Stimulated activated CD8-positive, alpha-beta memory T cell treated with anti-CD3 and anti-CD28 coated beads, Interleukin-7, amount 100 ng/mL, for 48 hours (primary cell): ENCODE data around the gene DNAJC1.

Source experiments
- DNase-seq, 2 donors: peaks; one replicate each; pipeline ENCODE4 v3.0.0-alpha.2; 2020; ENCODE audit warnings: low read depth in 1 of 2; ENCODE audit errors: extremely low read depth in 1 of 2

The DNAJC1 gene

DNA sequence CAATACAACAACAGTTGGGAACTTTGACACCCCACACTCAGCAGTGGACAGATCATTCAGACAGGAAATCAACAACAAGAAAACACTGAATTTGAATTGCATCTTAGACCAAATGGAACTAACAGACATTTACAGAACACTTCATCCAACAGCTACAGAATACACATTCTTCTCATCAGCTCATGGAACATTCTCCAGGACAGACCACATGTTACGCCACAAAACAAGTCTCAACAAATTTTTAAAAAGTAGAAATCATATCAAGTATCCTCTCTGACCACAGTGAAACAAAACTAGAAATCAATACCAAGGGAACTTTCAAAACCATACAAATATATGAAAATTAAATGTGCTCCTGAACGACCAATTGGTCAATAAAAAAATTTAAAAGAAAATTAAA is 212.3 kb downstream of the DNAJC1 start:
- DNase-seq = no peak

DNA sequence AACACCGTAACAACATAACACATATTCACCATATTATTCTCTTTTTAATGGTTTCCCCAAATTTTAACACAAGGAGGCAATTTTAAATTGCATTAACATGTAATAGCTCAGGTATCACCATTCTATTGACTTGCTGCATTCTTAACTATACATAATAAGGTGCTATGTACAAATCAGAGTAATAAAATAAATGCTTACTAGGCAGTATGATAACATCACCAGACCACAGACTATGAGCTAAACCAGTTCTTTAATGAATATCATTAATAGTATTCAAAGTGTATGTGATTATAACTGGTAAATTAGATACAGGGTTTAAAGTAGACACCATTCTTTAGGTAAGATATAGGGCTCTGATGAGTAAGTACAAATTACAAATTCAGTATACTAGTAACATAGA is 226.6 kb downstream of the DNAJC1 start:
- DNase-seq = no peak

DNA sequence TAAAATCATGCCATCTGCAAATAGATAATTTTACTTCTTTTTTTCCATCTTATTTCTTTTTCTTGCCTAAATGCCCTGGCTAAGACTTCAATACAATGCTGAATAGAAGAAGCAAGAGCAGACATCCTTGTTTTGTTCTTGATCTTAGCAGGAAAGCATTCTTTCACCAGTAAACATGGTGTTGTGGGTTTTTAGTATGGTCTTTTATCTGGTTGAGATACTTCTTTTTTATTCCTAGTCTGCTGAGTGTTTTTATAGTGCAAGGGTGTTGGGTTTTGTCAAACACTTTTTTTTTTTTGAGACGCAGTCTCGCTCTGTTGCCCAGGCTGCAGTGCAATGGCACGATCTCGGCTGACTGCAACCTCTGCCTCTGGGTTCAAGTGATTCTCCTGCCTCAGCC is 232.3 kb downstream of the DNAJC1 start:
- no peak for DNase-seq

DNA sequence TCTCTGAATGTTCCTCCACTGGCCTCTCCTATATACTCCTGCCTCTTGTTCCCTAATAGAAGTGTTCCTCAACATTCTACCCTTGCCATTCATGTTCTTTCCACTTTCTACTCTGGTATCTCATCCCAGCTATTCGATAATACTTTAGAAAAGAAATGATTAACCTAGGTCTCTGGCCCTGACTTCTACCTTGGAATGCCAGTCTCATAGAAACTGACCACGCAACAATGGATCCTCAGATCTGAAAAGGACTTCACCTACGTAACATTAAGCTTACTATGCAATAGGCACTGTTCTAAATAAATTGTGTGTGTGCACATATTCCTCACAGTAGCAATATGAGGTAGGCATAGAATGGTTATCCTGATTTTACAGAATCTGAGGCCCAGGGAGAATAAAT is 234.5 kb downstream of the DNAJC1 start:
- DNase-seq = no peak

DNA sequence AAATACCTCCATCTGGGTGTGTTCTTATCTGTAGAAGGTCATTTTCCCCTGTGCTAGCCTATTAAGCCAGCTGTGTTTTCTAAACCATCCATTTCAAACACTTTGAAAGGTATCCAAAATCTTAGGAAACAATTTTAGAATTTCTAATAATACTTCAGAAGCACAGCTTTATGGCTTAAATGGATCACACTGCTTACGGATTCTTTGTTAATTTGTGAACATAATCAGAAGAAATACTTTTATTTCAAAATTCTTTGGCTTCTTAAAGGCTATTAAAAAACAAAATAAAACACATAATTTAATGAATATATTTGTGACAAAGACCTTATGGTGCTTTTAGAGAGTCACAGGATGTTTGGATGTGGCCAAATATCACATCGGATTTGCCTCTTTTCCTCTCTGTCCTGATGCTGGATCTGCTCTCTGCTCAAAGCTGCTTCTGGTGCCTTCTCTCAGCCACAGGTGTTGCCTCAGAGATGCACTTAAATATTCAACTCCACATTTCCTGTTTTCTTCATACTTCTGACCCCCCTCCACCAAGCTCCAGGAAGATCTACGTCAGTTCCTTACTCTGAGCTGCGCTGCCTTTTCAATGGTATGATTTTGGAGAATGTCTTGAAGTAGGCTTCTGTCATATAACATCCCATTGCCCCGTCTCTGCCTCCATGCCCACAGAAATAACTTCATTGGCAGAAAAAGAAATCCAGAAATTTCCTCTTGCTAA is 238.9 kb downstream of the DNAJC1 start:
- no peak for DNase-seq

DNA sequence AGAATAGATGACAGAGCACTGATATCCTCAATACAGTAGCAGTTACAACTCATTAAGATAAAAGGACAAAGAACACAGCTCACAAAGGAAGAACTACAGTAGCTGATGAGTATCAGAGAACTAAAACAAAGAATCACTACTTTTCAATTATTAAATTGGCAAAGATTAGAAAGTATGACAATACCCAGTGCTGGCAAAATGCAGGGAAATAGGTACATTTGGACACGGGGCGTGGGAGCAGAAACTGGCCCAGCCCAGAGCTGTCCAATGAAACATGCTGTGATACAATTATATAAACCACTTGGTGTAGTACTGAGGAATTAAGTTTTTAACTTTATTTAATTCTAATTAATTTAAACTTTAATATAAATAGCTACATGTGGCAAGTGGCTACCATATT is 243.2 kb downstream of the DNAJC1 start:
- no peak for DNase-seq

DNA sequence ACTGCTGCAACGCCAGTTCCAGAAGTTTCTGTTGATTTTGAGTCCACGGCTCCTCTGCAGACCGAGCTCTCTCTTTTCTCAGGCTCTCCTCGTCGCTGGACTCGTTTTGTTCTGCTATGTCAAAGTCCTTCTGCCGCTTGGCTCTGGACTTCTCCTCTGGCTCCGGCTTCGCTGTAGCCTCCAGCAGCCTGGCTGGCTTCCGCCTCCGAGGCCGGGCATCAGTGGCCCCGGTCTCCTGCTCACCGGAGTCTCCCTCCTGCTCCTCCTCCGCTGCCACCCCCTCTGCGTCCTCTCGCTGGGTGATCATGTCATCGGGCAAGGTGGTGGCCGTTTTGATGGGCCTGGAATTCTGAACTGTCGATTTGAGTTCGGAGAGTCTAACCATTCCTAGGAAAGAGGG is 244.3 kb downstream of the DNAJC1 start:
- DNase-seq = no peak

DNA sequence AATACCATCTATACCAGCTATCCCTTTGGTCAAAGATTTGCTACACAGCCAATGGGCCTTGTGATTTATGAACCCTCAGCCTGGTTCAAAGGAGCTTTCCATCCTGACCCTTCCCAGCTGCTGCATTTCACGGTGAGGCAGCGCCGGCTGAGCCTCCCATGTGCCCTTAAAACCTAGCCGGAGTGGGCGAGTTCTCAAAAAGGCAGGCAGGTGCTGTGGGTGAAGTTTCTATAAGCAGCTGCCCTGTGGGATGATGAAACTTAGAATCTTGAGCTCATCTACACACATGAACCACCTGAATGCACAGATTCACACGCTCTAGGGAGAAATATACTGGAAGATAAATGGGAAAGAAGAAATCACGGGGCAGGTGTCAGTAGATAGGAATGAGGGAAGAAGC is 244.8 kb downstream of the DNAJC1 start:
- no peak for DNase-seq

DNA sequence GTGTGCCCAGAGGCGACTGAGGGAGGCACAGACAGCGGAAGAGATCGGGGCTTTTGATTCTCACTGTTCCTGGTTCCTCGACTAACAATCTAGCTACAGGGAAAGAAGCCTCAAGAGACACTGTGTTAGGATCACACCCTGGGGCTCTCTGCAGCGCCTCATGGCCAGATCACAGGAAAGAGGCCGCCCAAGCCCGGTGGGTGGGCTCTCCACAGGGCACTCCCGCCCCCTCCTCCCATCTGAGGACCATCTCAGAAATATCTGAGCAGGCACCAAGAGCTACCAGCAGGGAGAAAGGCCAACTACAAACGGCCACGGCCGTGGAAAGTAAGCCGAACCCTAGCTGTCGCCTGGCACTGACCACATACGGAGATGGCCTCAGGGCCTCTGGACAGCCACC is 245.3 kb downstream of the DNAJC1 start:
- DNase-seq = no peak

DNA sequence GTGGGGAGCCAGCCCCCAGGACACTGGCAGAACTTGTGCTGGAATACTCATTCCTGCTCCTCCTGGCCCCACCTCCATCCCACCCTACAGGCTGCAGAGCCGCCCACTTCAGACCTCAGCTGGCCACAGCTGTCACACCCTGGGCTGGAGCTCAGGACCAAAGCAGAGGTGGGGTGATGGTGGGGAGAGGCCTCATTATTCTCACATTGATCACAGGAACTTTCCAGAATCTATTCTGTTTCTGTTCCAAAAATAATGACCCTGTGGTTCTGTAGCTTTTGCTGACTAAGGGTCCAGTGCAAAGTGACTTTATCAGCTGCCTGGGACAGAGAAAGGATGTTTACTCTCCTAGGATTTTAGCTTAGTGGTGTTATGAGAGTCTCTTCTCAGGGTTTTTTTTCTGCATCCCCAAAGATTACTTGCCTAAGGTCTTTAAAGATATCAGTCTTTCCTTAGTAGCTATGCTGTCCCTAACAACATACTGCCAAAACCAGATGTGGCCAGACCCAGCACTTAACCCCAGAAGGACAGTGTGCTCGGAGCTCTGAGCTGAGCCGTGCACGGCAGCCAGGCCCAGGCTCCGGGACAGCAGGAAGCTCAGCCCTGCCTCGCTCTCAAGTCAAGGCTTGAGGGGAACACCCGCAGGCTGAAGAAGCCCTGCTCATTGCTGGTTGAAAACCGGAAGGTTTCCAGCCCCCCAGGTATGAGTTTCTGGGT is 246.2 kb downstream of the DNAJC1 start:
- no peak for DNase-seq

DNA sequence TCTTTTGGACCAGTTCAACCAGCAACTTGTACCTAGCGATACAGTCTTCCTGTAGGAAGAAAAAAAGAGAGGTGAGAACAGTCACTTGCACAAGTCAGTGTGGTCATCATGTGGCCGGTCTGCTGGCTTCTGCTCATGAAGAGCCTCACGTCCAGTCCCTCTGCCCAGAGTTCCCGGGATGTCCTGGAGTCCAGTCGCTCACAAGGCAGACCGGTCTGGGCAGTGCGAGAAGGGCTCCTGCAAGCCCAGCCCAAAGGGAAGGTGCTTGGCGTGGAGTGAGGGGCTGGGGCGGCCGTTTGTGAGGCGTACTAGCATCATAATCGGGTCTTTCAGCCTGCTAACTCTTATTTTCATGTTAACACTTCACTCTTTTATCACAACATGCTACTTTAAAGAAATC is 246.8 kb downstream of the DNAJC1 start:
- no peak for DNase-seq

DNA sequence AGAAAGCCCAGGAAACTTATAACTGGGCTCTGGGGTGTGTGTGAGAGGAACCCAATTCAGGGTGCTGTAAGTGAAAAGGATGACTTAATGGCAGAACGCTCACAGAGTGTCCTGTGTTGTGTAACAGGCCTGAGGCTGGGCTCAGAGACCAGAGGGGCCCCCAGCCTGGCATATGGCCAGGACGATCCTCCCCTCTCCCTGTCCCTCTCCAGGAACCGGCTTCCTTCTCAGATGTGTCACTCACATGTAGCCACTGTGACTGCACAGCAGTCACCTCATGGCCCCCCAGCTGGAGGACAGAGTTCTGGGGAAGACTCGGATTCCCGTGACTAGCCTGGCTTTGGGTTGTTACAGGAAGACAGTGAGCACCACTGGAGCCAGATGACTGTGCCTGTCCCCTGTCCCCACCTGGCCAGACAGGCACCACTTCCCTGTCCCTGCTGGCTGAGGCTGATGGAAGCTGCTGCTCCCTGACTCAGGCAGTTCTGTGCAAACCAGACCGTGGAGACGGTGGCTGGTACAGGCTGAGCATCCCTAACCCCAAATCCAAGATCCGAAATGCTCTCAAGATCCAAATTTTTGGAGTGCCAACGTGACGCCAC is 249.0 kb downstream of the DNAJC1 start:
- no peak for DNase-seq

DNA sequence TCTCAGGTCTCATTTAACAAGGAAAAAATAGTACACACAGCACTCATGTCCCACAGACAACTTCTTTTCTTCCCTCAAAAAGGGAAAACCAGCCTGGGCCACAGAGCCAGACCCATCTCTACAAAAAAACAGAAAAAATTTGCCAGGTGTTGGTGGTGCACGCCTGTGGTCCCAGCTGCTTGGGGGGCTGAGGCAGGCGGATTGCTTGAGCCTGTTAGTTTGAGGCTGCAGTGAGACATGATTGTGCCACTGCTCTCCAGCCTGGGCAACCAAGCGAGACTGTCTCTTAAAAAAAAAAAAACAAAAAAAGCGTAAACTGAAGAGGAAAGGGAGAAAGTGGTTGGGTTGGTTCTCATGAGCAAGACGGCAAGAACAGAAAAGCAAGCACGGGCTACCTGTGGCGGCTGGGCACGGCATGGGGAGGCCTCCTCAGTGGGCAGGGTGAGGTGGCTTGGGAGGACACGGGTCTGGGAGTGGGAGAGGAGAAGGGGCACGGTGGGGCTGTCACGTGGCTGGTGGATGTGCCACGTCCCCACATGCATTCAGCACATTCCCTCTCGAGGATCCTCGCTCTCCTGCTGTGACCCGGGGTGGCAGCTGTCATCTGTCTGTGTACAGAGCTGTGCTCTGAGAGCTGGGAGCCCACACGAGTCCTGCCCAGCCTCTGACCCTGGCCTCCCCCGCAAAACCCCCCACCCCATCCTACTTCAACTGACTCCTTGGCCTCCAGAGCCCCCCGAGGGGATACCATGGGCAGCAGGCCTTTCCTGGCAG is 249.8 kb downstream of the DNAJC1 start:
- no peak for DNase-seq

DNA sequence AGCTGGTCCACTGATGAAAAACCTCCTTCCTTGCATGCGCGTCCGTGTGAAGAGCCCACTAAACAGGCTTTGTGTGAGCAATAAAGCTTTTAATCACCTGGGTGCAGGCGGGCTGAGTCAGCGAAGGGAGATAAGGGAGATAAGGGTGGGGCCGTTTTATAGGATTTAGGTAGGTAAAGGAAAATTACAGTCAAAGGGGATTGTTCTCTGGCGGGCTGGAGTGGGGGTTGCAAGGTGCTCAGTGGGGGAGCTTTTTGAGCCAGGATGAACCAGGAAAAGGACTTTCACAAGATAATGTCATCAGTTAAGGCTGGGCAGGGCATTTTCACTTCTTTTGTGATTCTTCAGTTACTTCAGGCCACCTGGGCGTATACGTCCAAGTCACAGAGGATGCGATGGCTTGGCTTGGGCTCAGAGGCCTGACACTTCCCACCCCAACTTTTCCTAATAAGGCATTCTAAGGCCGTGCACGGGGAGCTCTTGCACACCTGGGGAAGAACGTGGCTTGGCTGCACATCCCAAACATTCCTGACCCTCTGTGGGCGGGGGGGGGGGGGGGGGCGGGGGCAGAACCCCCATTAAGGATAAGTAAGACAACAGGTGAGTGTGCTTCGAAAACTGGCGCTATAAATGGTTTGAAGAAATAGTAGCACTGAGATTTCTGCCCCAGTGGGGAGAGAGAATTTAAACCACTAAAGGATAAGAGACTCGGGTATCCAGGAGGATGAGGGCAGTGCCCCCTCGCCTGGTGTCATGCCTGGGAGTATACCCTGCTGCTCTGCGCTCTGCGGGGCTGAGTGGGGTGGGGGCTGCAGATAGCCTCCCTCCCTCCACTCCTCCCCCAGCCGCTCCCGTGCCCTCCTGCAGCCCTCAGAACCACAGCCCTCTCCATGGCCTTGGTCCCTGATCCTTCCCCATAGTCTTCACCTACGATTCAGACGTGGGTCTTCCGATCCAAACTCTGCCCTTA is 251.9 kb downstream of the DNAJC1 start:
- no peak for DNase-seq

DNA sequence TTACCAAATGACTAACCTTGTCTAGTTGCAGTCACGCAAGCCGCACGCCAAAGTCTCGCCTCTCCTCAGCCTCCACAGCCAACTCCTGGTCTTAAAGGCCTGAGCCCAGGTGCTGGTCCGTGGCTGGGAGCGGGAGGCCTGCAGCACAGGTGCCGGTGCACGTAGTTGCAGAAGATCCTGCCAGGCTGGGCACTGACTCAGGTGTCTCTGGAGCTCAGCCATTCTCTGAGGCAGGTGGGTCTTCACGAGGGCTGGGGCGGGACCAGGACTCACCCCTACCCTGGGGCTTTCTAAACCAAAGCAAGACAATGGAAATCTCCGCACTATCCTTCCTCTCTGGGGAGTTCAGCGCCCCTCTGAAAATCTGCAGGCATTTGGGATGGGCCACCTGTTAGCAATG is 253.1 kb downstream of the DNAJC1 start:
- DNase-seq = no peak

DNA sequence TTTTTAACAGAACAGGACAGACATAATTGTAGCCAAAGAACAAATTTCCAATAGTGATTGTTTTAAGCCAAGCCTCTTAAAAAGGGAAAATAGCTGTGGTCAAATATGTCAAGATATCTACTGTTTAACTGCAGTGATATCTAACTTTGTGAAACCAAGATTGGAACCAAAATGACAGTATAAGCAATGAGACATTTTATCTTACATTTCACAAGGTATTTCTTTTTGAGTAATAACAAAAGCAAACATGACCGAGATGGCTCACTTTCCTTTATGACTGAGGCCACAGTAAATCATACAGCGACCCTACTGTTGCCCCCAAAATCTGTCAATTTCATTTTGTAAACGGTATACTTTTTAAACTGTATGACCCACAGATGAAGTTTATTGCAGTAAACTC is 253.7 kb downstream of the DNAJC1 start:
- no peak for DNase-seq

DNA sequence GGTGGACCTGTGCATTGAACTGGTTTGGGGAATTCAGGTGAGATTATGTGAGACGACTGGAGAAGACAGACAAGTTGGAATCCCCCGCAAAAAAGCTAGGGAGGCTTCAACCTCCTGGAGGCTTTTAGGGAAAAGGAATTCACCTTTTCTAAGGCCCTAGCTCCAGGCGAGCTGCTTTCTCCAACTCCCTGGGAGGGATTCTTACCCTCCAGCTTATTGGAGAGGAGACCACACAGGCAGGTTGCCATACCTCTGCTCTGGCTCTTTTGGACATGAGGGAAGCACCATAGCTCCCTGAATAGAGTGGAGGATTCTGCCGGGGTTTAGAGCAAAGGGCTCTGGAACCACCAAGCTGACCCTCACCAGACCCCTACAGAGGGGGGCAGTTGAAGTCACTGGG is 255.7 kb downstream of the DNAJC1 start:
- no peak for DNase-seq

DNA sequence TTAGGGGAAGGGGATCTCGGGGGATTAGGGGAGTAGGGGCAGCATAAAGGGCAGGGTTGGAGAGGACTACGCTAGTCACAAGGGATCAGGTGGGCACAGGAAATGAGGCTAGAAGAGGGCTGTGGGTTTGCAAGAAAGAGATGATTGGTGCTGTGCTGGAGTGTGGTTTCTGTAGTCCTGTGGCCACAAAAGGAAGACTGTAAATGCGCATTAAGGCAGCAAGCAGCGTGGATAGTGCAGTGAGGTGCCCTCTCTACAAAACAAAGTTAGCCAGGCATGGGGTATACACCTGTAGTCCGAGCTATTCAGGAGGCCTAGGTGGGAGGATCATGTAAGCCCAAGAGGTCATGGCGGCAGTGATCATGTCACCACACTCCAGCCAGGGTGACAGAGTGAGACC is 257.4 kb downstream of the DNAJC1 start:
- DNase-seq = no peak

DNA sequence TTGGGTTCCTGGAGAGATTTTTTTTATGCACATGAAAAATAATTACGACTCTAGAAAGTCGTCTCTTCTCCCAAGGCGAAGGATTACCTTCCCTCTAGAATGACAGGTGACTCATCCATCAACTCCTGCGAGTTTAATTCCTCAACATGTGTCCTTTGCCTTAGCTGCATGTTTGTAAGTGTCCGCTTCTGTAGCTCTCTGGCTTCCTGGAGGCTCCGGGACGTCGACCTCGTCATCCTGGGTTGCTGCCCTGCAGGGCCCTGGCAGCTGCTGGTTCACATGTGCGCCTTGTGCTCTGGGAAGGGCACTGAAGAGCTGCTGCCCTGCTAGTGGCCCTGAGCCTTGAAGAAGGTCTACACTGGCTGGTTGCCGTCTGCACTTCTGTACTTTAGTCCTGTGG is 259.3 kb downstream of the DNAJC1 start:
- DNase-seq = no peak

DNA sequence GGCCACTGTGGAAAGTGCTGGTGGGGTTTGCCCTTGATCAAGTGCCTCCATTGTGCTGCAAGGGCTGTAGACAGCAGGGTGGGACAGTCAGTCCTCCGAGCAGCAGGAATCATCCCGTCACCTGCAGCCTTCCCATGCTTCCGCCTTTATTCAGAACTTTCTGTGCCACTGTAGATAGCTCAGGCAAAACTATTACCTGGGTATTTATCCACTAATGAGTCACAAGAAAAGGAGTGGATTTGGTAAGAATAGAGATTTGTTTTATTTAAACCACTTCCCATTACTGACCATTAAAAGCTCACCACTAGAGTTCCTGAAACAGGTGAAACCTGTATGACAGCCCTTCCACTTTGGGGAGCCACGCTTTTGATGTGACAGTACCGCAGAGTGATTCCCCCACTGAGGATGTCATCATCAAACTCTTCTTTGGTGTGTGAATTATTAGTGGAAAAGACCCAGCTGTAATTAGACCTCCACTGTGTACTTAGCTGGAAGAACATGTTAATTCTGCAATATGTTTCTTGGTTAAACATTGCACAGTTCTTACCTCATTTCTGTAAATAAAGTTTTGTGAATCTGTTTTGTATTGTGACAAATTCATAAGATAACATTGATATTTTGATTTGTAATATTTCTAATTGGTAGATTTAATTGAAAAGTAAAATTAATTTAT is 260.7 kb downstream of the DNAJC1 start:
- no peak for DNase-seq
